HG03565 (cell line): ENCODE measurements around the gene BRD1.
"Not testable (repeated sequence)": the region's sequence is repeated elsewhere in the genome, so short reads cannot be mapped to it uniquely, and the experiment has no call there.

Source experiments
- ATAC-seq: cut with Tn5 transposase; IDR thresholded peaks from one replicate; pipeline ENCODE4 v1.9.1; 2021; ENCODE audit warnings: mild to moderate bottlenecking, moderate library complexity; ENCODE audit not compliant: unreplicated experiment

BRD1 gene

GRCh38 chr22:49827271-49827852, 311 bp downstream of the BRD1 start:
- ATAC-seq: no peak

DNA sequence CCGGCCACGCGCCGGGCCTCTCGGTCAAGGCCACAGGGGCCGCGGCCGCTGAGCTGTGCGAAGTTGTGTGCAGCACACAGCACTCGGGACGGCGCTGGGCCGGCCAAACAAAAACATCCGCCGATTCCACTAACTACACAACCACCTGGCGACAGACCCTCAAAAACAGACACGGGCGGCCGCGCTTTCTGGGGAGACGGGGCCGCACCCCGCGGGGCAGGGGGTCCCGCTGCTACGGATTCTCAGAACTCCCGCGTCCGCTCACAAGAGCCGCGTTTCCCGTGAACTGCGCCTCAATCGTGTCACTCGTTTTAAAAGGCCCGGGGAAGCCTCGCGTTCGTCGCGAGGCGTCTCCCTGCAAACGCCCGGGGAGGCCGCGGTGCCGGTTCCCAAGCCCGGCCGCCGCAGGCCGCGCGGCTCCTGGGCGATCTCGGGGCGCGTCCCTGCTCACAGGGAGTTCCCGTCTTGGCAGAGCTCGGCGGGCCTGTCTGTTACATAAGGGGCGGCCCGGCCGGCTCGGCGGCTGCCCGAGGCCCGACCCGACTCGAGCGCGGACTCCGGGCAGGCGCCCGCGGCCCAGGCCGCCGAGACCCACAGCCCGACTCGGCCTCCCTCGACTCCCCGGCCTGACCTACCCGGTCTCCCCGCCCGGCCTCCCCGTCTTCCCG, 936 bp downstream of the BRD1 start:
- no peak for ATAC-seq

DNA sequence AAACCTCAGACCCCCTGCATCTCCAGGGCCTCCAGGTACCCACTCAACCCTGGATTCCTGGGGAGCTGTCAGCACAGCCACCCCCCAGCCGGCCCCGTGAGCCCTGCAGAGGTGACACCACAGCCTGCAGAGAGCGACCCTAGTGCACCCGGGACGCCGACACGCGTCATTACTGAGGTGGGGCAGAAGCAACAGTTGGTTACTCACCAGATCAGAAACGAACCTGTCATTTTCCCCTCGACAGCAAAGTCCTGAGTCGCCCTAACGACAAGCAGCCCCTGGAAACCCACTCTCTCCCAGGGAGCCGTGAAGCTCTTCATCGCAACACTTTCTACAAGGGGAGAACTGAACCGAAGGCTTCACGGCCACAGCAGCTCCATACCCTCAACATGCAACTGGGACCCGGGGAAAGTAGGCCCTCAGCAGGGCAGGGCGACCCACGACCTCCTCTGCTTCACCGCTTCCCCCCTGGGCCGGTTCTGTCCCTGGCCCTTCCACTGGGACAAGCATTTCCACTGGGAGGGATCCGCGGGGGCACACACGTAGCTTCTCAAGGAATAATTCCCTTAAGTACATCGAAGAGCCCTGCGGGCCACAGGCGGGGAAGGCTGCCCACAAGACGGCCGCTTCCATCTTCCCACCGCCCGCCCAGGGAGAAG, 1.6 kb downstream of the BRD1 start:
- no peak for ATAC-seq

DNA sequence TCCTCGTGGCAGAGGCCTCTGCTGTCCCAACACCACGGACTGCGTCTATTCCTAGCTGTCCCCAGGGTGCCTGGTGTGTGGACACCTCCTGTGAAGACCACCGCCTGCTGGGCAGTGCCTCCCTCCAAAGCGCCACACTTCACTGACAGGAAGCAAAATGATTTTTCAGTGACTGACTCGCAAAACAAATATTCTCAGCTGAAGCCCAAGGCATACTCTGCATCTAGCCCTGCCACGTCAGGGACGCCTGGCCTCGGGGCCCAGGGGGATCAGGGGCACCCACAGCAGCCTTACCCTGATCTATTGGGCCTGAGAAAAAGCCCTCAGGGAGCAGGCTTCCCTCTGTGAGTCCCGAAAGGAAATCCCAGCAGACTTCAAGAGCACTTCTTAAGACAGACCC, 2.2 kb downstream of the BRD1 start:
- no peak for ATAC-seq

DNA sequence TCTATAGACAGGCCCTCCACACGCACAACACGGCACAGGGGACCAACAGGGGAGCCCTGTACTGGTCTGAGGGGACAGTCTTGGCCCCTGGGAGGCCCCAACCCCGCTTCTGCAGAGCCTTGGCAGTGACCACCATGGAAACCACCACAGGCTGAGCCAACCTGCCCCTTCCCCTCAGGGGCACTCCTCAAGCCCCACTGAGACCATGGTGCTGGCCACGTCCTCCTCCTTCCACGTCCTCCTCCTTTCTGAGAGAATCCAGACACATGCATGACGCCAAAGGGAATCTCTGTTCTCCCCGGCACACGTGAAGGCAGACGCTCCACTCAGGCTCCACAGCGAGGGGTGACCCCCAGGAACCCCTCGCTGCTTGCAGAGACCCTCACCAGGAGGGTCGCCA, 2.7 kb downstream of the BRD1 start:
- ATAC-seq: no peak

GRCh38 chr22:49824185-49824925, 3.3 kb downstream of the BRD1 start:
- no peak for ATAC-seq

GRCh38 chr22:49823289-49824045, 4.2 kb downstream of the BRD1 start:
- no peak for ATAC-seq

DNA sequence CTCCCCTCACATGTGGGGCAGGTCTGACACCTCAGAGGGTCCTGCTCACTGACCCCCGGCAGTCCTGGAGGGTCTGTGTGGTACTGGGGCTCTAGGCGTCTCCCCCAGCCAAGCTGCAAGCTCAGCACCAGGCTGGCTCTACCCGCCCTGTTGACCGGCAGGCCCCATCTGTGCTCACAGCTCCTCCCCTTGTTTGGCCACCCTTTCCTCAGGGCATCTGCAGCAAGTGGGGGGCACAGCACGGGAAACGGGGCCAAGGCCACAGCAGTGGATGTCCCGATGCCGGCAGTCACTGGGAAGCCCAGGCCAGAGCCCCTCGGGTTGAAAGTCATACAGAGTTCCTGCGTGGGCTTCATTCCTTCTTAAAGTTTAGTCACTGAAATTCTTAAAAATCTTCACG, 5.9 kb downstream of the BRD1 start:
- not testable (repeated sequence) for ATAC-seq

GRCh38 chr22:49820984-49821383, 6.7 kb downstream of the BRD1 start:
- no peak for ATAC-seq

- no peak for ATAC-seq
Measured at GRCh38 chr22:49817359-49817758, 10.3 kb downstream of the BRD1 start.

DNA sequence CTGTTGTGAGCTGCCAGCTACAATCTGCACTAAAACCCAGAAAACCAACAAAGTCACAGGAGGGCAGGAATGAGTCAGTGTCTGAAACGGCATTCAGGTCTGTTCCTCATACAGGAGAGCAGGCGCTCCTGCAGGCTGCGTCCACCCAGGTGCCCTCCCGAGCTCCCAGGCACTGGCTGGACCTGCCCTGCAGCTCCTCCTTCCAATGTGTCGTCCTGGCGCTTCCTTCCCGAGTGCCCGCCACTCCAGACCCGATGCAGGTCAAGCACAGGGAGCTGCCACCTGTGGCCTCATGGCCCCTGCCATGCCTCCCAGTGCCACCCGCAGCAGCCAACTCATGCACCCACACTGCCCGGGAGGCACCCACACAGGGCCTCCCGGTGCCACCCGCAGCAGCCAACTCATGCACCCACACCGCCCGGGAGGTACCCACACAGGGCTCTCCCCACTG, 12.0 kb downstream of the BRD1 start:
- ATAC-seq: no peak

- ATAC-seq: no peak
Measured at GRCh38 chr22:49814856-49815255, 12.8 kb downstream of the BRD1 start.

DNA sequence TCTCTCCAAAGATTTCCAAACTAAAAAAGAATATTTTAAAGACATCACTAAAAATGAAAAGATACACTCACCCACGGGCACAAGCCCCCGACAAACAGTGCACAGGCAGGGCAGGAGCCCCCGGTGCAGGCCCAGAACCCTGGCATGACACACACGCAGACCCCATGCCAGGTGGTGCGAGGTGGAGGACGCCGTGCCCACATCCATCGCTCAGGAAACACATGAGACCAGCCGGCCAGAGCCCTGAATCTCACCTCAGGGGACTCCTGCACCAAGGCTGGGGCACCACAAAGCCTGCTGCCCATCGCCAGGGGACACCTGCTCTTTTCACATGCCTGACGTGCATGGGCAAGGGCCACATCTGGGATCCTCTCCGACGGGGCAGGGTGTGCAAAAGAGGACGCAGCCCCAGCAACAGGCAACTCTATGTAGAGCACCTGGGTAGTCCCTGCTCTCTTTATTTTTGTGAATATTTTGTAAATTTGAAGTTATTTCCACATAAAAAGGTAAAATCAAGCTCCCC, 13.4 kb downstream of the BRD1 start:
- ATAC-seq: no peak

GRCh38 chr22:49812838-49813237, 14.8 kb downstream of the BRD1 start:
- no peak for ATAC-seq

DNA sequence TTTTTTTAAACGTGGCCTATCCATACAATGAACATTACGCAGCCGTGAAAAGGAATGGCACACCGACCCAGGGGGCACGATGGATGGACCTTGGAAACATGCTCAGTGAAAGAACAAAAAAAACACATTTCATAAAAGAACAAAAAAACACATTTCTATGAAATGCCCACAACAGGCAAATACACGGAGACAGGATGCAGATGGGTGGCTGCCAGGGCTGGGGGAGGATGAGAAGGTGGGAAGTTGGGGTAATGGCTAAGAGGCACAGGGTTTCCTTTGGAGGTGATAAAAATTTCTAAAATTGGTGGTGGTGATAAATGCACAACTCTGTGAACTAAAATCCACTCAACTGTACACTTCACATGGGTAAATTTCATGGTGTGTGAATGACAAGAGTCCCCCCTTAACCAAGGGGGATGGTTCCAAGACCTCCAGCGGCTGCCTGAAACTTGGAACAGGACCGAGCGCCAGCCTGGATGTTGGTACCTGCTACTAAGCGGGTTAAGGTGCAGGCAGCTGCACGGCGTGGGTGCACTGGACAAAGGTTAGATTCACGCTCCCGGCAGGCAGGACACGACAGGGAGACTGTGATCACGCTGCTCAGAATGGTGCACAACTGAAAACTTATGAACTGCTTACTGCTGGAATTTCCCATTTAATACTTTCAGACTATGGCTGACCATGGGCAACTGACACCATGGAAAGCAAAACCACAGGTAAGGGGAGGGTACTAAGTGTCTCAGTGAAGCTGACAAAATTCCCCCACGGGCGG, 16.5 kb downstream of the BRD1 start:
- ATAC-seq: no peak

DNA sequence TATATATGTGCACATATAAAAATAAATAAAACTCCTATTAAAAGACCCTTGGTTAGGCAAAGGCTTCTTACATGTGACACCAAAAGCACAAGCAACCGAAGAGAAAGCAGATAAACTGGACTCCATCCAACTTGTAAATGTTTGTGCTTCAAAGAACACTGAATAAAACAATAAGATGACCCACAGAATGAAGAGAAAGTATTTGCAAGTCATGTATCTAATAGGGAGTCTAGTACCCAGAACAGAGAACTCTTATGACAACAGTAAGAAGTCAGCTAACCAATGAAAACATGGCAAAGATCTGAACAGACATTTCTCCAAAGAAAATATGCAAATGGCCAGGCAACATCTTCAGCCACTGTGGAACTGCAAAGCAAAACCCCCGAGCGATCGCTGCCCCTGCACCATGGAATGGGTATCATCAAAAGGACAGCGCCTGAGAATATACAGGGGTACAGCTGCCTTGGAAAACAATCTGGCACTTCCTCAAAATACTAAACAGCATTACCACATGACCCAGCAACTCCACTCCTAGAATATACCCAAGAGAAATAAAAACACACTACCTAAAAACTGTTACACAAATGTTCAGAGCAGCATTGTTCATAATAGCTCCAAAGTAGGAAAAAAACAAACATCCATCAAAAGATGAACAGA, 17.2 kb downstream of the BRD1 start:
- ATAC-seq: no peak

DNA sequence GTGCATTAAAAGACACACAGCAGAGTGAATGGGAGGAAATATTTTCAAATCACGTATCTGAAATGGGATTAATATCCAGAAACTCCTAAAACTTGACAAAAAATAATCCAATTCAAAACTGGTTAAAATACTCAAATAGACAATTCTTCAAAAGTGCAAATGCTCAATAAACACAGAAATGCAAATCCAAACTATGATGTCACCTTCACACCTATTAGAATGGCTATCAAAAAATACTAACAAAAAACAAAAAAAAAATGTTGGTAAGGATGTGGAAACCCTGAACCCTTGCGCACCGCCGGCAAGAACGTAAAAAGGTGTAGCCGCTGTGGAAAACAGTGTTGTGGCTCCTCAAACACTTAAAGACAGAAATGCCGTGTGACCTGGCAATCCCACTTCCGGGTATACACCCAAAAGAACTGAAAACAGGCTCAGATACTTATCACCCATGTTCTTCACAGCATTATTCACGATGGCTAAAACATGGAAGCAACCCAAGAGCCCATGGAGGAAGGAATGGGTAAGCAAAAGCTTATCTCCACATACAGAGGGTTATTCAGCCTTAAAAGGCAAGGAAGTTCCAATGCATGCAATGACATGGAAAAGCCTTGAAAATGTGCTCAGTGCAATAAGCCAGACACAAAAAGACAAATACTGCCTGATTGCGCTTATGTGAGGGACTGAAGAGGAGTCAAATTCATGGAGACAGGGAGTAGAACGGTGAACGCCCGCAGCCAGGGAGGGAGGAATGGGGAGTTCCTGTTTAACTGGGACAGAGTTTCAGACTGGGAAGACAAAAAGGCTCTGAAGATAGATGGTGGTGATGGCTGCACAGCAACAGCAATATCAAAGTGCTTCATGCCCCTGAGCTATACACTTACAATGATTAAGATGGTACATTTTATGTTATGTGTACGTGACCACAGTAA, 19.6 kb downstream of the BRD1 start:
- ATAC-seq: no peak

- no peak for ATAC-seq
Measured at GRCh38 chr22:49807129-49807528, 20.5 kb downstream of the BRD1 start.
